SK-N-SH treated with all-trans-retinoic acid at 6 μM for 48 hours (cell line): ENCODE data around the gene CRTC3.

Experiments used
- CSDC2 ChIP-seq: fragments of 250-450 bp; sonication (Bioruptor Pico); IDR thresholded peaks from 2 replicates; pipeline ENCODE4 v1.5.0; 2020; ENCODE audit warnings: mild to moderate bottlenecking, moderate library complexity
- GLIS3 ChIP-seq: fragments of 250-450 bp; sonication (Bioruptor Pico); IDR thresholded peaks from 2 replicates; pipeline ENCODE4 v1.5.0; 2020; ENCODE audit warnings: mild to moderate bottlenecking, moderate library complexity
- TCF4 ChIP-seq: fragments of 250-450 bp; sonication (Bioruptor Pico); IDR thresholded peaks from 2 replicates; pipeline ENCODE4 v1.8.0; 2021; ENCODE audit warnings: mild to moderate bottlenecking, moderate library complexity, borderline replicate concordance
- TOX ChIP-seq: fragments of 250-450 bp; sonication (Bioruptor Pico); IDR thresholded peaks from 2 replicates; pipeline ENCODE4 v1.8.0; 2021; ENCODE audit warnings: mild to moderate bottlenecking, moderate library complexity, borderline replicate concordance
- ZNF70 ChIP-seq: fragments of 450-650 bp; formaldehyde crosslinking; IDR thresholded peaks from 2 replicates; pipeline ENCODE4 v1.5.0; 2020; ENCODE audit warnings: mild to moderate bottlenecking, moderate library complexity
- TF ChIP-seq, protein P1 (sequence below): fragments of 250-450 bp; sonication (Bioruptor Pico); IDR thresholded peaks from 2 replicates; pipeline ENCODE4 v1.8.0; 2020; ENCODE audit warnings: mild to moderate bottlenecking, moderate library complexity, borderline replicate concordance

DNA sequence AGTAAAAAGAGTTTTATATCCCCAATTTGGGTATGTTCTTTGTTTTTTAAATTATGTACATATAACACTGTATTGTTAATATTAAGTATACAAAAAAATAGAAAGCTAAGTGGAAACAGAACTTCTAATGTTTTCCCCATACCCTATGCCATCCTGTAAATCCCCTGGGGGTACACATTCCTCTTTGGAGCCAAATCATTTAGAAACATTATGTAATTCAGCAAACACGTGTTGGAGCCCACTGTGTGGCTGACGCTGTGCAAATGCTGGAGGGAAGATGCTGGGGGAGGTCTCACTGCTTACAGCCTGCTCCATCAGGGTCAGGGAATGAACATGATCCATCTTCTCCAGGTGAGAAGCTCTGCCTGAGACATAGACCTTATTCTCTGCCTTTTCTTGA, 52.8 kb downstream of the CRTC3 start:
- TF ChIP-seq CSDC2 (CRISPR knock-in tag) (no peak), TCF4 (CRISPR knock-in tag) (no peak), TOX (CRISPR knock-in tag) (no peak), GLIS3 (CRISPR knock-in tag) (no peak), ZNF70 (CRISPR knock-in tag) (no peak)
- TF ChIP-seq, protein P1, sequence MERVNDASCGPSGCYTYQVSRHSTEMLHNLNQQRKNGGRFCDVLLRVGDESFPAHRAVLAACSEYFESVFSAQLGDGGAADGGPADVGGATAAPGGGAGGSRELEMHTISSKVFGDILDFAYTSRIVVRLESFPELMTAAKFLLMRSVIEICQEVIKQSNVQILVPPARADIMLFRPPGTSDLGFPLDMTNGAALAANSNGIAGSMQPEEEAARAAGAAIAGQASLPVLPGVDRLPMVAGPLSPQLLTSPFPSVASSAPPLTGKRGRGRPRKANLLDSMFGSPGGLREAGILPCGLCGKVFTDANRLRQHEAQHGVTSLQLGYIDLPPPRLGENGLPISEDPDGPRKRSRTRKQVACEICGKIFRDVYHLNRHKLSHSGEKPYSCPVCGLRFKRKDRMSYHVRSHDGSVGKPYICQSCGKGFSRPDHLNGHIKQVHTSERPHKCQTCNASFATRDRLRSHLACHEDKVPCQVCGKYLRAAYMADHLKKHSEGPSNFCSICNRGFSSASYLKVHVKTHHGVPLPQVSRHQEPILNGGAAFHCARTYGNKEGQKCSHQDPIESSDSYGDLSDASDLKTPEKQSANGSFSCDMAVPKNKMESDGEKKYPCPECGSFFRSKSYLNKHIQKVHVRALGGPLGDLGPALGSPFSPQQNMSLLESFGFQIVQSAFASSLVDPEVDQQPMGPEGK (CRISPR knock-in tag), result no peak
